ENCODE measurements around the gene ROCK2.

ROCK2 gene

DNA sequence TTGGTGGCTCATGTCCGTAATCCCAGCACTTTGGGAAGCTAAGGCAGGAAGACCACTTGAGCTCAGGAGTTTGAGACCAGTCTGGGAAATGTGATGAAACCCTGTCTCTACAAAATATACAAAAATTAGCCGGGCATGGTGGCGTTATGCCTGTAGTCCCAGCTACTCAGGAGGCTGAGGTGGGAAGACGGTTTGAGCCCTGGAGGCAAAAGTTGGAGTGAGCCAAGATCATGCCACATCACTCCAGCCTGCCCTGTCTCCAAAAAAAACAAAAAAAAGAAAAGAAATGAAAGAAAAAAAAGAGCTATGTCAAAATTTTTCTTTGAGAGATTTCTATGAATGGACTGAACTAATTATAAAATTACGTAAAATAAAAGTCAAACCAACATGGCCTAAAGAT is 34.7 kb downstream of the ROCK2 start:
- DNase-seq (ENCODE audit: low read depth): no peak

- no peak for DNase-seq (ENCODE audit: low read depth)
These were observed 36.5 kb downstream of the ROCK2 start for GRCh38 chr2:11307764-11308415.

GRCh38 chr2:11305958-11306357 is 38.5 kb downstream of the ROCK2 start:
- DNase-seq (ENCODE audit: low read depth): peak; percentile 66

DNA sequence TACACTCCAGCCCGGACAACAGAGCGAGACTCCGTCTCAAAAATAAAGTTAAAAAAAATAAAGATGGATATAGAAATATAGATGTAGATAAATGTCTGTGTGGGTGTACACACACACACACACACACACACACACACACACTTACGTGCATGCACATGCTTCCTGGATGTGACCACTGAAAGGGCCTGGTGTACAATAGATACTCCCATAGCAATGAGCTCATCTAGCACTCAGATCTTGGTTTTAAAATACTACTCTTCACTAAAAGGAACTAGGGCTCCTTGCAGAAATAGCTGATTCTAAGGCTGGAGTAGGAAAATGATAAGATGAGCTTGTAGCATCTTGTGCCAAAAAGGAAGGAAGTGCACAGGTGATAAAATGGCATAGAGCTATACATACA is 39.1 kb downstream of the ROCK2 start:
- no peak for DNase-seq (ENCODE audit: low read depth)

- no peak for DNase-seq (ENCODE audit: low read depth)
These were observed 40.0 kb downstream of the ROCK2 start for GRCh38 chr2:11304476-11304875.

DNA sequence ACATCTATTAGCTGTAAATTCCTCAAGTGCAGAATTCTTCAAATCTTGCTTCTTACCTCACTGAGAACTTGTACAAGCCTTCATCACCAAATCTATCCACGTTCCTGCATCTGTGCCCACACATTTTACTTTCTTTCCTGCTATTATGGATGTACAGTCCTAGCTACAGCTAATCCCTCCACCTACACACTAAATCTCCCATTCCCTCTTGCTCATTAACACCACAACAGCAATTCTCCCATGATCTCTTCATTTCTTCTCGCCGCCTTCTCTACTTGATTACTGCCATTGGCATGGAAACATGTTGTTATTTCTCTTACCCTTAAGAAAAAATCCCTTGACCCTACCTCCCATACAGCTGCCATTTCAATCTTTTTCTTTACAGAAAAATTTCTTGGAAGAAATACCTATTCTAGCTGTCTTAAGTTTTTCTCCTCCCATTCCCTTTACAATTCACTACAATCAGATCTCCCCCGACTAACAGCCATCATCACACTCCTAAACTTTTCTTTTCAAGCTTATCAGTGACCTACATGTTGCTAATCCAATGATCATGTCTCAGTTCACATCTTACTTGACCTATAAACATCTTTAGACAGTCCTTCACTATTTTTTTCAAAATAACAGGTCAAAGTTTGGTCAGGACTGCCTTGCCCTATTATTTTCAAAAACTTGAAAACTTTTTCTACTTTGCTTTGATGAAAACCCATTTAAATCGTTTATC is 41.0 kb downstream of the ROCK2 start:
- no peak for DNase-seq (ENCODE audit: low read depth)

DNA sequence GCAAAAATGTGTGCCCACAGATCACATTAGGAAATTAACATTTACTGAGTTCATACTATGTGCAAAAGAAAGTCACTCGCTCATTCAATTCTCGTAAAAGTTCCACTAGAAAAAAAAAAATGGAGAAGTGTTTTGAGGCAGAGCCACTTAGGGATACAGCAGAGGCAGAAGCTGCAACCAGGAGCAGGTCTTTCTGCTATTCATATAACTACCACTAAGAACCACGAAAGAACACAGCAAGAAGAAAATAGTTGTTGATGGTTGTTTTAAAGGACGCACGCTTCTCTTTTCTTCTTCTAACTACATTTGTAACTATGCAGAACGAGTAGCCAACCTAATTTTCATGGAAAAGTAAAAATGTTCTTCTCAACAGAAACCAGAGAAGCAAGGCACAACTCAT is 45.0 kb downstream of the ROCK2 start:
- no peak for DNase-seq (ENCODE audit: low read depth)

DNA sequence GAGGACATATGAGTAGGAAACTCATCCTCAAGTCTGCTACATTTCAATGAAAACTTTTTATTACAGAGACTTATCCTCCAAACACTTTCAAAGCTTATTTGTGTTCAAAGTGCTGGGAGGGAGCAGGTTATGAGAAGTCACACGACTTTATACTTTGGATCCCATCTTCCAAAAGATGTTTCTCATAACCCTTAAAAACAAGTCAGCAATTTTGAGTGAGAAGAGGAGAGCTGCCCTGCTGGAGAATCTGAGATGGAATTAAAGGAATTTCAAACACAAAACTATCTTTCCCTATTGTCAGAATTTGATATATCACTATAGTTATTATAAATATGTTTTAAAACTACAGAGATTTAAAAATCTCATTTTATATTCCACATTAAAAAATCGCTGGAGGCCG is 45.8 kb downstream of the ROCK2 start:
- DNase-seq (ENCODE audit: low read depth): no peak

DNA sequence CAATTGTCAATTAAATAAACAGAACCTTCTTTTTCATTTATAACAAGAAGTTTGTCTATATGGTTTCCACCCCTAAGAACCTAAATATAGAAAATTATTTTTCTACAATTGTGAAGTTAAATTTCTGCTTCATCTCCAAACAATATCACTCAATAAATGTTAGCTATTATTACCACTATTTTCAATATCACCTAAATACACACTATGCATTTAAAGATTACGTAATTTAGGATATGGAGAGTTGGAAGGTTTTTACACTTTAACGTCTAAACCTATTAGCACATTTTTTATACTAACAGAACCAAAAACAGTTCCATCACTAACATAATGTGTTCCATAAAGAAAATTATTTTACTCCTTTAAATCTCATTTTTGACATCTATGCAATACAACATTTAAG is 48.0 kb downstream of the ROCK2 start:
- DNase-seq (ENCODE audit: low read depth): no peak

DNA sequence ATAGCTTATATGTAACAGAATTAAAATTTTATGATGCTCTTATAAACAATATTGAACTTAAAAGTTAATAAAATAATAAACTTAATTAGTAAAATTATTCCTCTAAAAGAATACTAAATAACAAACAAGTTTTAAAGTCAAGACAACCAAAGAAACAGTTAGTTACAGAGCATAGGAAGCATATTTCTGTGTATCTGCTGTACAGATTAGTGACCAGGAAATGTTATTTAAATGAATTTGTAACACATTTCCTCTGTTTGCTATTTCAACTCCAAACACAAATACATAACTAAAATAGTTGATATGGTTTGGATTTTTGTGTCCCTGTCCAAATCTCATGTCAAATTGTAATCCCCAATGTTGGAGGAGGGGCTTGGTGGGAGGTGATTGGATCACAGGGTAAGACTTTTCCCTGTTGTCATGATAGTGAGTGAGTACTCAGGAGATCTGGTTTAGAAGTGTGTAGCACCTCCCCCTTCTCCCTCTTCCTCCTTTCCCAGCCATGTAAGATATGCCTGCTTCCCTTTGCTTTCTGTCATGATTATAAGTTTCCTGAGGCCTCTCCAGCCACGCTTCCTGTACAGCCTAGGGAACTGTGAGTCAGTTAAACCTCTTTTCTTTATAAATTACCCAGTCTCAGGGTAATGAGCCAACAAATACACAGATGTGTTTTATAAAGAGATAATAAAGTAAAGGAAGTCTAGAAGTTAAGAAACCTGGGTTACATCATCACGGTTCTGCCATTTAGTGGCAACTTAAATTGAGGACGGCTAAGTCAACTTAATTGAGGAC is 51.8 kb downstream of the ROCK2 start:
- DNase-seq (ENCODE audit: low read depth): no peak

- DNase-seq (ENCODE audit: low read depth): no peak
These were observed 53.7 kb downstream of the ROCK2 start for GRCh38 chr2:11290713-11291112.

DNA sequence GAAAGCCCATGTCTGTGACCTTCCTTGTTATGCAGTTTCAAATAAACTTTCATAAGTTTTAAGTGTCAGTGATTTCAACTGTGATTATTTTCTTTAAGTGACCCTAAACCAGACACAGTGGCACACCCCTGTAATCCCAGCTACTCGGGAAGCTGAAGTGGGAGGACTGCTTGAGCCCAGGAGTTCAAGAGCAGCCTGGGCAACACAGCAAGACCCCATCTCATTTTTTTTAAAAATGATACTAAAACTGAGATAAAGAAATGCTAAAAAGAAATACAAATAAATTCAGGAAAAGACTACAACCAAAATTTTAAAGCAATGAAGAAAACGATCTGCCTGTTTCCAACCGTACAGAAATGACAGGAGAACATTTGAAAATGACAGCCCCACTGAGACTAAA is 54.2 kb downstream of the ROCK2 start:
- DNase-seq (ENCODE audit: low read depth): no peak

- no peak for DNase-seq (ENCODE audit: low read depth)
These were observed 56.0 kb downstream of the ROCK2 start for GRCh38 chr2:11288431-11288830.

- no peak for DNase-seq (ENCODE audit: low read depth)
These were observed 57.7 kb downstream of the ROCK2 start for GRCh38 chr2:11286749-11287148.

DNA sequence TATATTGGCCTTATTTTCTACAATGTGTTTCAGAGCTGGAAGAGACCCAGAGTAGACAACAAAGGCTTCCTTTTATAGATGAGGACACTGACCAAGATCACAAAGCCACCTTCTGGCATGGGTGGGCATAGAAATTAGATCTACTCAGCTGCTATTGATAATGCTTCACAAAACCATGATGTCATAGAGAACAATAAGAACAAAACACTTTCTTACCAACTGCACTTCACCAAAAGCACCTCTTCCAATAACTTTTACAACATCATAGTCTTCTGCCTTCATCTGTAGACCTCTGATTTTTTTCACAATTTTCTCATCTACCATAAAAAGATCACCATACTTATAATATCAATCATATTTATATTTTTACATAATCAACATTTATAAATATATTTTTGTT is 58.1 kb downstream of the ROCK2 start:
- DNase-seq (ENCODE audit: low read depth): no peak

DNA sequence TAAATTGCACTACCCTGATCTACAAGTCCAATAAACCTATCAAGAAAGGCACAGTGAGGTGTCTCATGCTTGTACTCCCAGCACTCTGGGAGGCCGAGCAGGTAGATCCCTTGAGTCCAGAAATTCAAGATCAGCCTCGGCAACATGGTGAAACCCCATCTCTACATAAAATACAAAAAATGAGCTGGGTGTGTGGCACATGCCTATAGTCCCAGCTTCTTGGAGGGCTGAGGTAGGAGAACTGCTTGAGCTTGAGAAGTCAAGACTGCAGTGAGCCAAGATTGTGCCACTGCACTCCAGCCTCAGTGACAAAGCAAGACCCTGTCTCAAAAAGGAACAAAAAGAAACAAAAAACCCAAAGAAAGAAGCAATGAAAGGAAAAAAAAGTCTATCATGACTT is 58.9 kb downstream of the ROCK2 start:
- DNase-seq (ENCODE audit: low read depth): no peak

- DNase-seq (ENCODE audit: low read depth): no peak
These were observed 63.2 kb downstream of the ROCK2 start for GRCh38 chr2:11281186-11281585.

DNA sequence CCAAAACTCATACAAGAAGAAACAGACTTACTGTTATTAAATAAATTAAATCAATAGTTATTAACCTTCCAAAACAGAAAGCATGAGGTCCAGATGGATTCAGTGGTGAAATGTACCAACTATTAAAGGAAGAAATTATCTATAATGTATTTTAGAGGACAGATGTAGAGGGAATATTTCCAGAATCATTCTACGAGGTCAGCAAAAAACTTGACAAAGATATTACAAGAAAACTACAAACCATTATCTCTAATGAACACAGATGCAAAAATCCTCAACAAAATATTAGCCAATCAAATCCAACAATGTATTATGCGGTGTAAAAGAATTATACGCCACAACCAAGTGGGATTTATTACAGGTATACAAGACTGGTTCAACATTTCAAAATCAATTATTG is 63.7 kb downstream of the ROCK2 start:
- no peak for DNase-seq (ENCODE audit: low read depth)

DNA sequence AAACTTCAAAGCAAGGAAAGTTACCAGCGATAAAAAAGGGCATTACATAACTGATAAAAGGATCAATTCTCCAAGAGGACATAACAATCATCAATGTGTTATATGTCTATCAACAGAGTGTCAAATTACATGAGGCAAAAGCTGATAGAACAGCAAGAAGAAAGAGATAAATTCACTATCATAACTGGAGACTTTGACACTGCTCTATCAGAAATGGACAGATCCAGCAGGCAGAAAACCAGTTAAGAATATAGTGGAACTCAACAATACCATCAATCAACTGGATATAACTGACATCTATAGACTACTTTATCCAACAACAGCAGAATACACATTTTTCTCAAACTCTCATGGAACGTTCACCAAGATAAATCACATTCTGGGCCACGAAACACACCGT is 65.0 kb downstream of the ROCK2 start:
- DNase-seq (ENCODE audit: low read depth): no peak

- no peak for DNase-seq (ENCODE audit: low read depth)
These were observed 66.2 kb downstream of the ROCK2 start for GRCh38 chr2:11278219-11278618.

GRCh38 chr2:11275910-11276309 is 68.5 kb downstream of the ROCK2 start:
- DNase-seq (ENCODE audit: low read depth): no peak

GRCh38 chr2:11270891-11271290 is 73.5 kb downstream of the ROCK2 start:
- DNase-seq (ENCODE audit: low read depth): peak; percentile 64

DNA sequence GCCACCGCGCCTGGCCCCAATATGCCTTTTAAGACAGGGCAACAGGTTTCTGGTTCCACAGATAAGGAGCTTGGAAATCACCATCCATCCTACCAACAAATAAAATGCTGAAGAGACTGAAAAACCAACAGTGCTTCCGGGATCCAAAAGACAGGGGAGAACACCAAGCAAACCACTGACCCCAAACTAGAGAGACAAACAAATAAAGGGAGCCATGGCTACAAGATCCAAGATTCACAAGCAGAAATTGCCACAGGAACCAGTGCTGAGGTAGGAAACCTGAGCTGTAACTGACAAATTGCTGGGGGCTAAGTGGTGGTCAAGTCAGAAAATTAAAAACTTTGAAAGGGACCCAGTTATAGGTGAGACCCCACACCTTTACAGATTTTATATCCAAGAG is 76.5 kb downstream of the ROCK2 start:
- DNase-seq (ENCODE audit: low read depth): no peak

All from non-pigmented ciliary epithelial cell (primary cell).